GM19467 (cell line): ENCODE measurements around the gene HOXA3.

Experiments used
- ATAC-seq: cut with Tn5 transposase; IDR thresholded peaks from one replicate; pipeline ENCODE4 v1.9.1; 2021; ENCODE audit warnings: mild to moderate bottlenecking, moderate library complexity; ENCODE audit not compliant: unreplicated experiment

The HOXA3 gene

GRCh38 chr7:27131390-27131819 is 21.0 kb downstream of the HOXA3 start:
- ATAC-seq, result no peak

GRCh38 chr7:27130540-27131389 is 21.6 kb downstream of the HOXA3 start, which contains the start of gene HOXA4:
Gene HOXA4, minus strand, starts transcription at chr7:27130757. Its CDS starts 24 bp downstream, at chr7:27130733.
- ATAC-seq, result peak; percentile 77

GRCh38 chr7:27129729-27130539 is 22.4 kb downstream of the HOXA3 start:
- peak; percentile 36 for ATAC-seq

GRCh38 chr7:27128776-27129728 is 23.3 kb downstream of the HOXA3 start:
- no peak for ATAC-seq

GRCh38 chr7:27128034-27128433 is 24.3 kb downstream of the HOXA3 start:
- no peak for ATAC-seq

- ATAC-seq, result no peak
Observed at GRCh38 chr7:27126596-27127327, 25.6 kb downstream of the HOXA3 start.

- ATAC-seq, result no peak
Observed at GRCh38 chr7:27125986-27126394, 26.4 kb downstream of the HOXA3 start.

- no peak for ATAC-seq
Observed at GRCh38 chr7:27124902-27125689, 27.3 kb downstream of the HOXA3 start.

GRCh38 chr7:27124096-27124901 is 28.1 kb downstream of the HOXA3 start:
- ATAC-seq, result no peak

GRCh38 chr7:27123477-27124053 is 28.8 kb downstream of the HOXA3 start:
- no peak for ATAC-seq

GRCh38 chr7:27123007-27123476 is 29.3 kb downstream of the HOXA3 start:
- ATAC-seq, result no peak

GRCh38 chr7:27122077-27122910 is 30.1 kb downstream of the HOXA3 start:
- no peak for ATAC-seq

GRCh38 chr7:27121684-27122076 is 30.7 kb downstream of the HOXA3 start:
- ATAC-seq, result no peak

GRCh38 chr7:27119412-27119911 is 32.9 kb downstream of the HOXA3 start:
- no peak for ATAC-seq

GRCh38 chr7:27118580-27118979 is 33.8 kb downstream of the HOXA3 start:
- ATAC-seq, result no peak

- no peak for ATAC-seq
Observed at GRCh38 chr7:27117887-27118491, 34.4 kb downstream of the HOXA3 start.
